ENCODE results near the gene MLANA.

DNA sequence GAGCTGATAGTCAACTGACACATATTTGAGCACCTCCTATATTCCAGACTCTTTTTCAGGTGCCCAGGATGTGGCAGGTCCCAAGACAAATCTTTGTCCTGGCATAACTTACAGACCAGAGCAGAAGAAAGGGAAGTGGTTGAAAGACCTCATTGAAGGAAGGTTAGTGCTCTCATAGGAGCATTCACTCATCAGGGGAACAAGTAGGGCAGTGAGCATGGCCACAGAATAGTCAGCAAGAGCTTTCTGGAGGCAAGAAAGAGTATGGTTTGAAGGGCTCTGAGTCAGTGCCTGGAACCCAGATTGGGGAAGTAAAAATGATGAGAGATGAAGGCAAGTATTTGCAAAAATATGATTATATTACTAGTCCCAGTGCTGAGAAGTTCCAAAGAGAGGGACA, 32.8 kb upstream of the MLANA start:
- TF ChIP-seq, protein P1, sequence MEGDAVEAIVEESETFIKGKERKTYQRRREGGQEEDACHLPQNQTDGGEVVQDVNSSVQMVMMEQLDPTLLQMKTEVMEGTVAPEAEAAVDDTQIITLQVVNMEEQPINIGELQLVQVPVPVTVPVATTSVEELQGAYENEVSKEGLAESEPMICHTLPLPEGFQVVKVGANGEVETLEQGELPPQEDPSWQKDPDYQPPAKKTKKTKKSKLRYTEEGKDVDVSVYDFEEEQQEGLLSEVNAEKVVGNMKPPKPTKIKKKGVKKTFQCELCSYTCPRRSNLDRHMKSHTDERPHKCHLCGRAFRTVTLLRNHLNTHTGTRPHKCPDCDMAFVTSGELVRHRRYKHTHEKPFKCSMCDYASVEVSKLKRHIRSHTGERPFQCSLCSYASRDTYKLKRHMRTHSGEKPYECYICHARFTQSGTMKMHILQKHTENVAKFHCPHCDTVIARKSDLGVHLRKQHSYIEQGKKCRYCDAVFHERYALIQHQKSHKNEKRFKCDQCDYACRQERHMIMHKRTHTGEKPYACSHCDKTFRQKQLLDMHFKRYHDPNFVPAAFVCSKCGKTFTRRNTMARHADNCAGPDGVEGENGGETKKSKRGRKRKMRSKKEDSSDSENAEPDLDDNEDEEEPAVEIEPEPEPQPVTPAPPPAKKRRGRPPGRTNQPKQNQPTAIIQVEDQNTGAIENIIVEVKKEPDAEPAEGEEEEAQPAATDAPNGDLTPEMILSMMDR (IDR thresholded peaks at IDR 0.05; ENCODE audit: poor library complexity): no peak
- no peak for TF ChIP-seq EZH2 (IDR thresholded peaks at IDR 0.05; ENCODE audit: borderline replicate concordance)
- TF ChIP-seq EZH2phosphoT487 (IDR thresholded peaks at IDR 0.05; ENCODE audit: low read depth, severe bottlenecking, unreplicated experiment): no peak
